Measurements from ENCODE around the gene GABRG3. TPM values are rescaled to one million over a fixed set of nuclear protein-coding genes. Genes with fewer than 3 reads are reported as not detected.
A peak's percentile ranks its signal among the peaks of the same experiment; 100 is the strongest.

Gene GABRG3
- total RNA-seq, 1 donor from 2014 or later = 3.0 TPM

DNA sequence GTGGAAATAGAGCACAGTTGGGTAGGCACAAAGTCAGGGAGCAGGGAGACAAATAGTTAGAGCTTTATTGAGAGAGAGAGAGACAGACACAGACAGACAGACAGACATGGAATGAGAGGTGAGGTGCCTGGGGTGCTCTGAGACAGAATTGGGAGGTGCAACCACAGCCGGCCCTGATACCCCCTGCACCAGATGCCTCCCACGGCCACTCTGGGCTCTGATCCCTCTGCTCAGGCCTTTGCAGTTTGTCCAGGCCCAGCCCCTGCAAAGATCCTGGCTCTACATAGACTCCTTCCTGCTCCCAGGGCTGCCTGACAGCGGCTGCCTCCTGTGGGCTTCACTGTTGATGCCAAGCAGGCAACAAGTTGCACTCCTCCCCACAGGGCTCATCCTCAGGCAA lies 283.8 kb downstream of the GABRG3 start:
- Mint-ChIP-seq H3K4me3 (no peak overlapping the region), H3K9me3 (no peaks in the 10 kb centered on the region), H3K27me3 (ENCODE audit: low read depth) (no peaks in the 10 kb centered on the region), H3K36me3 (no peaks in the 10 kb centered on the region), H3K4me1 (peaks cover 32% of the 10 kb centered on the region), H3K27ac (peak overlapping the region; percentile 36)
- no peak for DNase-seq (ENCODE audit: low spot score in 2 of 2, unreplicated experiment in 2 of 2)
- TF ChIP-seq, protein P1, sequence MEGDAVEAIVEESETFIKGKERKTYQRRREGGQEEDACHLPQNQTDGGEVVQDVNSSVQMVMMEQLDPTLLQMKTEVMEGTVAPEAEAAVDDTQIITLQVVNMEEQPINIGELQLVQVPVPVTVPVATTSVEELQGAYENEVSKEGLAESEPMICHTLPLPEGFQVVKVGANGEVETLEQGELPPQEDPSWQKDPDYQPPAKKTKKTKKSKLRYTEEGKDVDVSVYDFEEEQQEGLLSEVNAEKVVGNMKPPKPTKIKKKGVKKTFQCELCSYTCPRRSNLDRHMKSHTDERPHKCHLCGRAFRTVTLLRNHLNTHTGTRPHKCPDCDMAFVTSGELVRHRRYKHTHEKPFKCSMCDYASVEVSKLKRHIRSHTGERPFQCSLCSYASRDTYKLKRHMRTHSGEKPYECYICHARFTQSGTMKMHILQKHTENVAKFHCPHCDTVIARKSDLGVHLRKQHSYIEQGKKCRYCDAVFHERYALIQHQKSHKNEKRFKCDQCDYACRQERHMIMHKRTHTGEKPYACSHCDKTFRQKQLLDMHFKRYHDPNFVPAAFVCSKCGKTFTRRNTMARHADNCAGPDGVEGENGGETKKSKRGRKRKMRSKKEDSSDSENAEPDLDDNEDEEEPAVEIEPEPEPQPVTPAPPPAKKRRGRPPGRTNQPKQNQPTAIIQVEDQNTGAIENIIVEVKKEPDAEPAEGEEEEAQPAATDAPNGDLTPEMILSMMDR (IDR thresholded peaks at IDR 0.05; ENCODE audit: unreplicated experiment) = no peak

DNA sequence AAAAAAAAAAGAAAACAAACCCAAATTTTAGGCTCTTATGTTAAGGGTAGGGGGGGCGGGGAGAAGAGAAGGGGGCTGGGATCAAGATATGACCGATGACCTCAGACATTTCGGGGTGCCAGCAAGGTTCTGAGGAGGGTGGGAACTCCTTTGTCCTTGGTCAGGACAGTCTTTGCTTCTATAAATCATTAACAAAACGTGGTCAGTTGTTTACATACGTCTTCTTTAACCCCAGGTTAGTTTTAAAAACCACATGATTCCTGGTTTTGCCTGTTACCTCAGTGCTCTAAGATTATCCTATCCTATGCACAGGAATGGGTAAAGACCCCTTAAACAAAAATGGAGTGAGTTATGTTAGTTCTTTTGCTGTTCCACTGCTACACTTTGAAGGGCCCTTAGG lies 285.5 kb downstream of the GABRG3 start:
- Mint-ChIP-seq H3K4me1 (peaks cover 26% of the 10 kb centered on the region), H3K27ac (no peak overlapping the region), H3K36me3 (no peaks in the 10 kb centered on the region), H3K27me3 (ENCODE audit: low read depth) (no peaks in the 10 kb centered on the region), H3K4me3 (no peak overlapping the region), H3K9me3 (no peaks in the 10 kb centered on the region)
- TF ChIP-seq, protein P1 (IDR thresholded peaks at IDR 0.05; ENCODE audit: unreplicated experiment) = no peak
- no peak for DNase-seq (ENCODE audit: low spot score in 2 of 2, unreplicated experiment in 2 of 2)

DNA sequence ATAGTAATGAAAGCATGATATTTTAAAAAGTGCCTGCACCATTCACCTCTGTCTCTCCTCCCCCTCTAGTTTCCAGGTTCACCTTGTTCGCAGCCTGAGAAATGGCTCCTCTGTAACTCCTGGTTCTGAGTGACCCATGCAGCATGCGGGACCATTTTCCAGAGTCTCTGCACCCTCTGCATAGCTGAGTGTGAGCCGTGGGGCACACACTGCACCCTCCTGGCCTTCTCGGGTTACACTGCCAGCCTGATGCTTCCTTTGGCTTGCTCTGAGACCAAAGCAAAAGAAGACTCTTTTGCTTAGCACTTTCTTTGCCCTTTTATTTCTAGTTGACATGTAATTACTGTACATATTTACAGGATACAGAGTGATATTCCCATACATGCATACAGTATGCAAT lies 287.3 kb downstream of the GABRG3 start:
- Mint-ChIP-seq H3K27me3 (ENCODE audit: low read depth) (no peaks in the 10 kb centered on the region), H3K4me3 (no peak overlapping the region), H3K27ac (no peak overlapping the region), H3K4me1 (peaks cover 18% of the 10 kb centered on the region), H3K36me3 (no peaks in the 10 kb centered on the region), H3K9me3 (no peaks in the 10 kb centered on the region)
- TF ChIP-seq, protein P1 (IDR thresholded peaks at IDR 0.05; ENCODE audit: unreplicated experiment) = no peak
- DNase-seq (ENCODE audit: low spot score in 2 of 2, unreplicated experiment in 2 of 2) = no peak

DNA sequence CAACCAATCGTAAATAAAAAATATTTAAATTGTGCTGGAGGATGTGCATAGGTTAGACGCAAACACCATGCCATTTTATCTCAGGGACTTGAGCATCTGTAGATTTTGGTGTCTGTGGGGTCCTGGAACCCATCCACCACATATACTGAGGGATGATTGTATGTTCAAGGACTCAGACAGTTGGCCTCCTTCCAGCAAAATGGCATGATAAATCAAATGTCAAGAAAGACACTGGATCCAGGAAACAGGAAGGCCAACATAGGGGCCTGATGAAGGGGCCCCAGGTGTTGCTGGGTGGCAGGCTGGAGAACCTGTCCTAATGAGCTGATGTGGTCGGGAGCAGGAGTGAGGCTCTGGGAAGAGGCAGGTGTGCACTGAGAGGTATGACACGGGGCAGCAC lies 289.5 kb downstream of the GABRG3 start:
- no peaks in the 10 kb centered on the region for H3K36me3 Mint-ChIP-seq
- no peaks in the 10 kb centered on the region for H3K27me3 Mint-ChIP-seq (ENCODE audit: low read depth)
- H3K4me3 Mint-ChIP-seq = no peak overlapping the region
- no peaks in the 10 kb centered on the region for H3K9me3 Mint-ChIP-seq
- H3K4me1 Mint-ChIP-seq = peaks cover 11% of the 10 kb centered on the region
- TF ChIP-seq, protein P1 (IDR thresholded peaks at IDR 0.05; ENCODE audit: unreplicated experiment) = no peak
- H3K27ac Mint-ChIP-seq = no peak overlapping the region
- DNase-seq (ENCODE audit: low spot score in 2 of 2, unreplicated experiment in 2 of 2) = no peak

DNA sequence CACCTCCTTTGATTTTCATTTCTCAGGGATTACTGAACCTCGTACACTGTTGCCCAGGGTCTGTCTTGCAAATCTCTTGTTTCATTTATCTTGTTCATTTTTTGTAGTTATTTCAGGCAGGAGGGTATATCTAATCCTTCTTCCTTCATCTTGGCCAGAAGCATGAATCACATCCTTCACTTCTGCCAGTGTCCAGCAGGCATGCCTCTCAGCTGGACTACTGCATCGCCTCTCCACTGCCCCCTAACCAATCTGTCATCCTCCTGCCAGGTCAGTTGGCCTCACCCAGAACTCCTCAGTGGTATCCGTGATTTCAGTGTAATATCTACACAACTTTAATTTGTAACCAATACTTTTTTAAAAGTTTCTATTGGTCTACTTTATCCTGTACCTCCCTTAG lies 297.9 kb downstream of the GABRG3 start:
- DNase-seq (ENCODE audit: low spot score in 2 of 2, unreplicated experiment in 2 of 2) = no peak
- Mint-ChIP-seq H3K4me1 (peaks cover under 1% of the 10 kb centered on the region), H3K36me3 (peaks cover 1% of the 10 kb centered on the region), H3K9me3 (peaks cover 8% of the 10 kb centered on the region), H3K4me3 (no peak overlapping the region), H3K27me3 (ENCODE audit: low read depth) (peaks cover 1% of the 10 kb centered on the region), H3K27ac (no peak overlapping the region)
- TF ChIP-seq, protein P1 (IDR thresholded peaks at IDR 0.05; ENCODE audit: unreplicated experiment) = no peak

DNA sequence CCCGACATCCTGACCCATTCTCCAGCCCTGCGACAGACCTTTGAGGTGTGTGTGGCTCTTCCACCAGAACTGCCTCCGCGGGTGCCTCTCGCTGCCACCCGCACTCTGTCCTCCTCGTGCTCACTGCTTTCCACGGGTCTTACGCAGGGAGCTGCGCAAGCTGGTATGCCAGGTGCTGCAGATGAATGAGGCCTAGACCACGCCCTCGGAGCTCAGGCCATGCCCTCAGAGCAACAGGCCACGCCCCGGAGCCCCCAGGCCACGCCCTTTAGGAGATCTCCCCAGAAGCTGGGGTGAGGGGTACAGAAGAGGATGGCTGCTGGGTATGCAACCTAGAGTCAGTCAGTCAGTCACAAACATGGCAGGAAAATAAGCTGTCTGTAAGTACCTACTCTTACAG lies 300.3 kb downstream of the GABRG3 start:
- no peak for DNase-seq (ENCODE audit: low spot score in 2 of 2, unreplicated experiment in 2 of 2)
- Mint-ChIP-seq H3K27me3 (ENCODE audit: low read depth) (peaks cover 1% of the 10 kb centered on the region), H3K36me3 (peaks cover 1% of the 10 kb centered on the region), H3K9me3 (peaks cover 7% of the 10 kb centered on the region), H3K4me3 (no peak overlapping the region), H3K27ac (no peak overlapping the region), H3K4me1 (no peaks in the 10 kb centered on the region)
- TF ChIP-seq, protein P1 (IDR thresholded peaks at IDR 0.05; ENCODE audit: unreplicated experiment) = no peak

Measured in mesothelial cell of epicardium (in vitro differentiated cells).